Mucosa of descending colon (tissue), 3 donors: Measurements from ENCODE around the gene SCAMP2. TPM values are rescaled to one million over a fixed set of nuclear protein-coding genes. Genes with fewer than 3 reads are reported as not detected.

Experiments used
- microRNA-seq: library from miRNA; unstranded; fragments of <30 nt; microRNA quantifications from one replicate; pipeline ENCODE4, GENCODE V29; 2019
- total RNA-seq, 3 donors: library from RNA; stranded (reverse); fragmentation: NEBNext Ultra II Directional in 2 of 3; extraction: Animal tissue kit (Norgen Biotek cat#: 25700) in 2 of 3; gene quantifications; one replicate each; pipeline versions ENCODE4 v1.2.1 to v1.2.4, GENCODE V29; 2021 to 2023
- donor health status: DM: no; HTN: no; CAD: no; lungs with moderate emphysema.
- donor health status: DM: no; HTN: no; CAD: no.
- donor health status: DM: no; HTN: yes; CAD: no.

The SCAMP2 gene
- total RNA-seq, 3 donors from 2014 or later = 125 to 236 (median 218) TPM

Small RNA genes lying within 50 kb of the gene (microRNA-seq; reads per million reads assigned to microRNA genes)
- 1.4 reads per million for gene MIR6882

Other genes starting within 250 kb of the SCAMP2 start
- gene EDC3, start 177.3 kb downstream of the SCAMP2 start, total RNA-seq = 10 to 100 TPM; 30.9 to 31.9 (median 31.6) TPM
- under 1 TPM in 2 of 3 donors, not detected in 1; 0.13 to 0.27 TPM for gene CYP1A1, start 147.8 kb downstream of the SCAMP2 start, total RNA-seq
- gene CYP1A2, start 124.5 kb downstream of the SCAMP2 start, total RNA-seq = not detected
- gene CSK, start 91.3 kb downstream of the SCAMP2 start, total RNA-seq = 100 to 1,000 TPM in 1 of 3 donors, 10 to 100 TPM in 2; 66.2 to 103 (median 90.5) TPM
- gene LMAN1L, start 60.5 kb downstream of the SCAMP2 start, total RNA-seq = under 1 TPM; 0.32 to 0.60 (median 0.55) TPM
- gene CPLX3, start 46.7 kb downstream of the SCAMP2 start, total RNA-seq = under 1 TPM in 2 of 3 donors, not detected in 1; 0.16 to 0.19 TPM
- 10 to 100 TPM; 66.5 to 89.3 (median 73.1) TPM for gene ULK3, start 30.2 kb downstream of the SCAMP2 start, total RNA-seq
- gene MPI, start 16.7 kb upstream of the SCAMP2 start, total RNA-seq = 10 to 100 TPM; 50.2 to 96.5 (median 68.3) TPM
- 10 to 100 TPM; 50.7 to 88.2 (median 83.1) TPM for gene FAM219B, start 33.5 kb upstream of the SCAMP2 start, total RNA-seq
- gene COX5A, start 64.7 kb upstream of the SCAMP2 start, total RNA-seq = 100 to 1,000 TPM; 312 to 673 (median 597) TPM
- 10 to 100 TPM in 2 of 3 donors, 1 to 10 TPM in 1; 8.9 to 13.6 (median 12.3) TPM for gene RPP25, start 83.4 kb upstream of the SCAMP2 start, total RNA-seq
- gene SCAMP5, start 122.2 kb upstream of the SCAMP2 start, total RNA-seq = 10 to 100 TPM in 1 of 3 donors, 1 to 10 TPM in 2; 7.3 to 10.8 (median 7.4) TPM
- gene PPCDC, start 150.2 kb upstream of the SCAMP2 start, total RNA-seq = 10 to 100 TPM; 12.4 to 18.9 (median 18.2) TPM